Measurements from ENCODE around the gene FBXO8.

Gene FBXO8

DNA sequence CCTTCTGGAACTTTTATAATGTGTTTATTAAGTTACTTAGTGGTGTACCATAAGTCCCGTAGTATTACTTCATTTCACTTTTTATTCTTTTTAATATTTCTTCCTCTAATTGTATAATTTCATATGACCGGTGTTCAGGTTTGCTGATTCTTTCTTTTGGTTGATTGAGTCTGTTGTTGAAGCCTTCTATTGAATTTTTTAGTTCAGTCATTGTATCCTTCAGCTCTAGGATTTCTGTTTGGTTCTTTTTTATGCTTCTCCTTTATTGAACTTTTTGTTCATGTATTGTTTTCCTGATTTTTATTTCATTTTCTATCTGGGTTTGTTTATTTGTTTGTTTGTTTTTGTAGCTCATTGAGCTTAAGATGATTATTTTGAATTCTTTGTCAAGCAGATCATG lies 9.0 kb upstream of the FBXO8 start:
- no peak overlapping the region for H3K27ac Mint-ChIP-seq
- TF ChIP-seq, protein P1, sequence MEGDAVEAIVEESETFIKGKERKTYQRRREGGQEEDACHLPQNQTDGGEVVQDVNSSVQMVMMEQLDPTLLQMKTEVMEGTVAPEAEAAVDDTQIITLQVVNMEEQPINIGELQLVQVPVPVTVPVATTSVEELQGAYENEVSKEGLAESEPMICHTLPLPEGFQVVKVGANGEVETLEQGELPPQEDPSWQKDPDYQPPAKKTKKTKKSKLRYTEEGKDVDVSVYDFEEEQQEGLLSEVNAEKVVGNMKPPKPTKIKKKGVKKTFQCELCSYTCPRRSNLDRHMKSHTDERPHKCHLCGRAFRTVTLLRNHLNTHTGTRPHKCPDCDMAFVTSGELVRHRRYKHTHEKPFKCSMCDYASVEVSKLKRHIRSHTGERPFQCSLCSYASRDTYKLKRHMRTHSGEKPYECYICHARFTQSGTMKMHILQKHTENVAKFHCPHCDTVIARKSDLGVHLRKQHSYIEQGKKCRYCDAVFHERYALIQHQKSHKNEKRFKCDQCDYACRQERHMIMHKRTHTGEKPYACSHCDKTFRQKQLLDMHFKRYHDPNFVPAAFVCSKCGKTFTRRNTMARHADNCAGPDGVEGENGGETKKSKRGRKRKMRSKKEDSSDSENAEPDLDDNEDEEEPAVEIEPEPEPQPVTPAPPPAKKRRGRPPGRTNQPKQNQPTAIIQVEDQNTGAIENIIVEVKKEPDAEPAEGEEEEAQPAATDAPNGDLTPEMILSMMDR (IDR thresholded peaks at IDR 0.05), result no peak
- DNase-seq, result no peak
- no peaks in the 10 kb centered on the region for H3K27me3 Mint-ChIP-seq (ENCODE audit: low read depth, poor library complexity)
- H3K9me3 Mint-ChIP-seq, result peaks cover 67% of the 10 kb centered on the region
- no peak overlapping the region for H3K4me3 Mint-ChIP-seq
- H3K36me3 Mint-ChIP-seq (ENCODE audit: low read depth), result peaks cover 85% of the 10 kb centered on the region
- H3K4me1 Mint-ChIP-seq, result no peaks in the 10 kb centered on the region

GRCh38 chr4:174286870-174287269 lies 3.4 kb upstream of the FBXO8 start:
- Mint-ChIP-seq H3K27me3 (ENCODE audit: low read depth, poor library complexity) (no peaks in the 10 kb centered on the region), H3K36me3 (ENCODE audit: low read depth) (peaks cover 48% of the 10 kb centered on the region), H3K27ac (no peak overlapping the region), H3K4me1 (peaks cover 43% of the 10 kb centered on the region), H3K4me3 (no peak overlapping the region), H3K9me3 (peaks cover 26% of the 10 kb centered on the region)
- DNase-seq, result no peak
- TF ChIP-seq, protein P1 (IDR thresholded peaks at IDR 0.05), result no peak

- peak; percentile 2 for DNase-seq
- no peaks in the 10 kb centered on the region for H3K27me3 Mint-ChIP-seq (ENCODE audit: low read depth, poor library complexity)
Observed at GRCh38 chr4:174284487-174284886, 1.0 kb upstream of the FBXO8 start.

GRCh38 chr4:174282836-174283506 lies 496 bp downstream of the FBXO8 start:
- Mint-ChIP-seq H3K9me3 (peaks cover 15% of the 10 kb centered on the region), H3K4me1 (peaks cover 51% of the 10 kb centered on the region), H3K36me3 (ENCODE audit: low read depth) (peaks cover 29% of the 10 kb centered on the region), H3K4me3 (peak overlapping the region; percentile 95), H3K27ac (peak overlapping the region; percentile 100), H3K27me3 (ENCODE audit: low read depth, poor library complexity) (no peaks in the 10 kb centered on the region)
- TF ChIP-seq, protein P1 (IDR thresholded peaks at IDR 0.05), result no peak
- peak; percentile 56 for DNase-seq

More at GRCh38 chr4:174284487-174284886, 1.0 kb upstream of the FBXO8 start:
- Mint-ChIP-seq H3K4me3 (peak overlapping the region; percentile 95), H3K9me3 (peaks cover 13% of the 10 kb centered on the region), H3K36me3 (ENCODE audit: low read depth) (peaks cover 38% of the 10 kb centered on the region), H3K27ac (peak overlapping the region; percentile 100), H3K4me1 (peaks cover 51% of the 10 kb centered on the region)
- TF ChIP-seq, protein P1 (IDR thresholded peaks at IDR 0.05), result no peak

GRCh38 chr4:174281901-174282300 lies 1.6 kb downstream of the FBXO8 start:
- Mint-ChIP-seq H3K9me3 (peaks cover 15% of the 10 kb centered on the region), H3K4me3 (peak overlapping the region; percentile 95), H3K27ac (no peak overlapping the region), H3K4me1 (peaks cover 47% of the 10 kb centered on the region), H3K36me3 (ENCODE audit: low read depth) (peaks cover 23% of the 10 kb centered on the region), H3K27me3 (ENCODE audit: low read depth, poor library complexity) (no peaks in the 10 kb centered on the region)
- TF ChIP-seq, protein P1 (IDR thresholded peaks at IDR 0.05), result no peak
- DNase-seq, result no peak

DNA sequence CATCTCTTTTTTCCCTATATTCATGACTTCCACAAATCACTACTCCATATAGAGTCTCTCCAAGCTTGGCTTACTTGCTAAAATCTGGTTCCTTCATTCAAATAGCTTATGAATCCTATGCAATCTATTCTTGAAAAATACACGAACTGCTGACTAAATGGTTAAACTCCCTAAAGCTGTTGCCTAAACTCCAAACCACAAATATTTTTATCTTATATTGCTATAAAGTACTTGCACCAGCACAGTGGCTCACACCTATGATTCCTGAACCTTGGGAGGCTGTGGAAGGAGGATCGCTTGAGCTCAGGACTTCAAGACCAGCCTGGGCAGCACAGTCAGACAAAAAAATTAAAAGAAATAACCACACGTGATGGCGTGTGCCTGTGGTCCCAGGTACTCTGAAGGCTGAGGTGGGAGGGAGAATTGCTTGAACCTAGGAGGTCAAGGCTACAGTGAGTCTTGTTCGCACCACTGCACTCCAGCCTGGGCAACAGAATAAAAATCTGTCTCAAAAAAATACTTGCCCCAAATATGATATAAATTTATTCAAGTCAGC lies 2.2 kb downstream of the FBXO8 start:
- TF ChIP-seq, protein P1 (IDR thresholded peaks at IDR 0.05), result no peak
- Mint-ChIP-seq H3K4me3 (peak overlapping the region; percentile 95), H3K4me1 (peaks cover 41% of the 10 kb centered on the region), H3K27me3 (ENCODE audit: low read depth, poor library complexity) (no peaks in the 10 kb centered on the region), H3K36me3 (ENCODE audit: low read depth) (peaks cover 20% of the 10 kb centered on the region), H3K9me3 (peaks cover 15% of the 10 kb centered on the region), H3K27ac (no peak overlapping the region)
- no peak for DNase-seq

Data from nephron progenitor cell (in vitro differentiated cells).